ENCODE data around the gene EXOC5.
"Not testable (repeated sequence)": the region's sequence is repeated elsewhere in the genome, so short reads cannot be mapped to it uniquely, and the experiment has no call there.

- TF ChIP-seq CTCF (IDR thresholded peaks at IDR 0.05); ZFX (IDR thresholded peaks at IDR 0.05; ENCODE audit: borderline replicate concordance): not testable (repeated sequence)
Observed at GRCh38 chr14:57240115-57240514, 28.6 kb downstream of the EXOC5 start.

All from 22Rv1 (cell line).